Fibroblast of skin of left quadriceps (primary cell): Measurements from ENCODE around the gene MXRA7.
"Not testable (repeated sequence)": the region's sequence is repeated elsewhere in the genome, so short reads cannot be mapped to it uniquely, and the experiment has no call there.

Experiments used
- DNase-seq, 2 experiments: peaks; one replicate each; pipeline ENCODE4 v3.0.0-alpha.2; 2013; ENCODE audit warnings: low read depth in 2 of 2

The MXRA7 gene

GRCh38 chr17:76643553-76644148 lies 67.1 kb downstream of the MXRA7 start, which contains the start of gene ST6GALNAC1:
TSS of gene ST6GALNAC1 (minus strand) at chr17:76643757. CDS start at chr17:76643638, 119 bp downstream.
- no peak for DNase-seq

GRCh38 chr17:76642994-76643393 lies 67.8 kb downstream of the MXRA7 start:
- no peak for DNase-seq

GRCh38 chr17:76642032-76642561 lies 68.7 kb downstream of the MXRA7 start:
- DNase-seq: no peak

GRCh38 chr17:76641501-76641900 lies 69.3 kb downstream of the MXRA7 start:
- DNase-seq: no peak

- no peak for DNase-seq
These were observed 70.0 kb downstream of the MXRA7 start for GRCh38 chr17:76640550-76641380.

- no peak for DNase-seq
These were observed 72.5 kb downstream of the MXRA7 start for GRCh38 chr17:76638263-76638662.

- not testable (repeated sequence) for DNase-seq
These were observed 74.1 kb downstream of the MXRA7 start for GRCh38 chr17:76636486-76637206.

- DNase-seq: no peak
These were observed 75.0 kb downstream of the MXRA7 start for GRCh38 chr17:76635659-76636360.

- no peak for DNase-seq
These were observed 75.7 kb downstream of the MXRA7 start for GRCh38 chr17:76635039-76635438.

- no peak for DNase-seq
These were observed 77.0 kb downstream of the MXRA7 start for GRCh38 chr17:76633628-76634328.

GRCh38 chr17:76631821-76632565 lies 78.8 kb downstream of the MXRA7 start:
- no peak for DNase-seq

GRCh38 chr17:76630151-76630550 lies 80.6 kb downstream of the MXRA7 start:
- no peak for DNase-seq
